NCI-H1436 treated with DMSO at 0.1 percent for 48 hours (cell line): ENCODE measurements around the gene FGF21.
"Not testable (repeated sequence)": the region's sequence is repeated elsewhere in the genome, so short reads cannot be mapped to it uniquely, and the experiment has no call there.

Experiments used
- DNase-seq: peaks from one replicate; lab custom pipeline; 2025; lab: John Stamatoyannopoulos, UW

FGF21 gene

DNA sequence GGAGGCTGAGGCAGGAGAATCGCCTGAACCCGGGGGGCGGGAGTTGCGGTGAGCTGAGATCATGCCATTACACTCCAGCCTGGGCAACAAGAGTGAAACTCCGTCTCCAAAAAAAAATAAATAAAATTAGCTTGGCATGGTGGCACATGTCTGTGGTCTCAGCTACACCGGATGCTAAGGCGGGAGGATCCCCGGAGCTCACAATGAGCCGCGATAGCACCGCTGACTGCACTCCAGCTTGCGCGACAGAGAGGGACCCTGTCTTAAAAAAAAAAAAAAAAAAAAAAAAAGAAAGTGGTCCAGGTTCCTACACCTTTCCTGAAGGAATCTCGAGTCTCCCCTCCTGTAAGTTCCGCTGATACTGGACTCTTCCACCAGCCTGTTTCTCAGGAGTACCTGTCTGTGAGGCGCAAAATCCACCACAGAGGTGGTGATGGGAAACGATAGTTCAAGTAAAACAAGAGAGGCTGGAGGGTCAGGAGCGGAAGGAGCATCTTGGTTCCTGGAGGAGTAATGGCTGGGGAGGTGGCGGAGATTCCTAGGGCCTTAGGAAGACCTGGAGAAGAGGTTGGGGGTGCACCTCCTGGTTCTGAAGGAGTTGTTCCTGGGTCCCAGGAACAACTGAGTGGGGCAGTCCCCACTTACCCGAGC lies 3.4 kb upstream of the FGF21 start:
- DNase-seq, result no peak

DNA sequence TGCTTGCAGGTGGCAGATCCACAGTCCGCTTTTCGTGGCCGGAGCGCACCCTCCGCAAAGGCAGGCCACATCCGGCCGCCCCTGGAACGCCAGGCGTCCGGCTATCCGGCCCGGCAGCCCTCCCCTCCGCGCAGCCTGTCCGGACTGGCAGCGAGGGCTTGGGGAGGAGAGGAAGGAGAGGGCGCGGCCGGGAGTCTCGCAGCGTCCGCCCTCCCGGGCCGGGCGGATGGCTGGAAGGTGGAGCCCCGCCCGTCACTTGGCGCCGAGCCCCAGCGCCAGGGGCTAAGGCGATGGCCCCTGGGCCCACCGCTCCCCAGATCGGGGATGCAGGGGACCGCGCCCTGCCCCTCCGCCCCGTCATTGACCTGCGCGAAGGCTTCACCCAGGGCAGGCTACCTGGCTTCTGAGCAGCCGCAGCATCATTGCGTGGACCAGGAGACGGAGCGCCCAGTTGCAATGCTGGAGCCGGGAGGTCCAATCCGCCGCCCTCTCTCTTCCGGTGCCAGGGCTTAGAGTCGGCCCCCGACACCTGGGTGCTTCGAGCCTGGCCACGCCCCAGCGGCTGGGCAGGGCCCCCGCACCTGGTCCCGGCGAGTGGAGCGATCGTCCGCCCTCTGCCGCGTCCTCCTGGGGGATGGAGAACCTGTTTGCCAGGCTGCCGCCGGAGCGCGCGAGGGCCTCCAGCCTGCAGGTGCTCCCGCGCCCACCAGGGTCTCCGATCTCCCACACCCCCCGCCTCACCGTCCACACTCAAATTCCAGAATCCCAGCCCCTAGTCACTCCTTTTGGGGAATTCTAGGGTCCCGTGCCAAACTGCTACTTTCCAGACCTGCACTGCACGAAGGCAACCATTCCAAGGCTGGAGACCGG lies 2.6 kb upstream of the FGF21 start, which contains the start of gene FUT1:
Gene FUT1, minus strand, starts transcription at position 146 of the 870 bp plus-strand sequence. CDS start 1,360 bp downstream, outside the sequence.
- no peak for DNase-seq

DNA sequence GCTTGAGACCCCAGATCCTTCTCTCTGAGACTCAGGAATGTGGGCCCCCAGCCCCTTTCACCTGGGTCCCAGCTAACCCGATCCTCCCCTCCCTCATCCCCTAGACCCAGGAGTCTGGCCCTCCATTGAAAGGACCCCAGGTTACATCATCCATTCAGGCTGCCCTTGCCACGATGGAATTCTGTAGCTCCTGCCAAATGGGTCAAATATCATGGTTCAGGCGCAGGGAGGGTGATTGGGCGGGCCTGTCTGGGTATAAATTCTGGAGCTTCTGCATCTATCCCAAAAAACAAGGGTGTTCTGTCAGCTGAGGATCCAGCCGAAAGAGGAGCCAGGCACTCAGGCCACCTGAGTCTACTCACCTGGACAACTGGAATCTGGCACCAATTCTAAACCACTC lies 463 bp downstream of the FGF21 start:
- DNase-seq, result no peak

DNA sequence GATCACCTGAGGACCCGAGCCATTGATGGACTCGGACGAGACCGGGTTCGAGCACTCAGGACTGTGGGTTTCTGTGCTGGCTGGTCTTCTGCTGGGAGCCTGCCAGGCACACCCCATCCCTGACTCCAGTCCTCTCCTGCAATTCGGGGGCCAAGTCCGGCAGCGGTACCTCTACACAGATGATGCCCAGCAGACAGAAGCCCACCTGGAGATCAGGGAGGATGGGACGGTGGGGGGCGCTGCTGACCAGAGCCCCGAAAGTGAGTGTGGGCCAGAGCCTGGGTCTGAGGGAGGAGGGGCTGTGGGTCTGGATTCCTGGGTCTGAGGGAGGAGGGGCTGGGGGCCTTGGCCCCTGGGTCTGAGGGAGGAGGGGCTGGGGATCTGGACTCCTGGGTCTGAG lies 888 bp downstream of the FGF21 start:
- DNase-seq, result no peak

DNA sequence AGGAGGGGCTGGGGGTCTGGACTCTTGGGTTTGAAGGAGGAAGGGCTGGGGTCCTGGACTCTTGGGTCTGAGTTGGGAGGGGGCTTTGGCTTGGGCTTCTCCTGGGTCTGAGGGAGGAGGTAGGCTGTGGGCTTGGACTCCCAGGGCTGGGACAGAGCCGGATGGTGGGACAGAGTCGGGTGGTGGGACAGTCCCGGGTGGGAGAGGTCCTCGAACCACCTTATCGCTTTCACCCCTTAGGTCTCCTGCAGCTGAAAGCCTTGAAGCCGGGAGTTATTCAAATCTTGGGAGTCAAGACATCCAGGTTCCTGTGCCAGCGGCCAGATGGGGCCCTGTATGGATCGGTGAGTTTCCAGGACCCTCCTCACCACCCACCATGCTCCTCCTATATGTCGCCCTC lies 1.4 kb downstream of the FGF21 start:
- no peak for DNase-seq

DNA sequence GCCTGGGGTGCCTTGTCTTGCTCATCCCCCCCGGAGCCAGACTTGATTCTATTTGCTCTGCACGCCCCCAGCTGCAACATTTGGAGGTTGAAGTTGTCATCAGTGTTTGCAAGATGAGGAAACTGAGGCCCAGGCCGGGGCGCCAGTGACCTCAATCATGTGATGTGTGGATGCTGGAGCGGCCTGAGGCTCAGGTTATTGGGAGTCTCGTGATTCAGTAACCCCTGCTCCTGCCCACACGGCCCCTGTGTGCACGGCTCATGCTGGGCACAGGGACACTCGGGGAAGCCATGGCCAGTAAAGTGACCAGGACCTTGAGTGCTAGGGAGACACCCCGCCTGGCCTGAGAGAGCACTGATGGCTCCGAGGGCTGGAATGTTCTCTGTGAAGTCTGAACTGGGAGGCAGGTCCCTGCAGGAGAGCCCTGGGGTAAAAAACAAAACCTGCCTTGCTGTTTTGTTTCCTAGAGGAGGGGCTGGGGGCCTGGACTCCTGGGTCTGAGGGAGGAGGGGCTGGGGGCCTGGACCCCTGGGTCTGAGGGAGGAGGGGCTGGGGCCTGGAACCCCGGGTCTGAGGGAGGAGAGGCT lies 1.9 kb downstream of the FGF21 start:
- DNase-seq, result no peak

DNA sequence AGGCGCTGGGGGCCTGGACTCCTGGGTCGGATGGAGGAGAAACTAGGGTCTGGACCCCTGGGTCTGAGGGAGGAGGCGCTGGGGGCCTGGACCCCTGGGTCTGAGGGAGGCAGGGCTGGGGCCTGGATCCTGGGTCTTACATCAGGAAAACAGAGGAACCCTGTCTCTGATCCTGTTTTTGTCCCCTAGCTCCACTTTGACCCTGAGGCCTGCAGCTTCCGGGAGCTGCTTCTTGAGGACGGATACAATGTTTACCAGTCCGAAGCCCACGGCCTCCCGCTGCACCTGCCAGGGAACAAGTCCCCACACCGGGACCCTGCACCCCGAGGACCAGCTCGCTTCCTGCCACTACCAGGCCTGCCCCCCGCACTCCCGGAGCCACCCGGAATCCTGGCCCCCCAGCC lies 2.4 kb downstream of the FGF21 start:
- DNase-seq, result no peak

DNA sequence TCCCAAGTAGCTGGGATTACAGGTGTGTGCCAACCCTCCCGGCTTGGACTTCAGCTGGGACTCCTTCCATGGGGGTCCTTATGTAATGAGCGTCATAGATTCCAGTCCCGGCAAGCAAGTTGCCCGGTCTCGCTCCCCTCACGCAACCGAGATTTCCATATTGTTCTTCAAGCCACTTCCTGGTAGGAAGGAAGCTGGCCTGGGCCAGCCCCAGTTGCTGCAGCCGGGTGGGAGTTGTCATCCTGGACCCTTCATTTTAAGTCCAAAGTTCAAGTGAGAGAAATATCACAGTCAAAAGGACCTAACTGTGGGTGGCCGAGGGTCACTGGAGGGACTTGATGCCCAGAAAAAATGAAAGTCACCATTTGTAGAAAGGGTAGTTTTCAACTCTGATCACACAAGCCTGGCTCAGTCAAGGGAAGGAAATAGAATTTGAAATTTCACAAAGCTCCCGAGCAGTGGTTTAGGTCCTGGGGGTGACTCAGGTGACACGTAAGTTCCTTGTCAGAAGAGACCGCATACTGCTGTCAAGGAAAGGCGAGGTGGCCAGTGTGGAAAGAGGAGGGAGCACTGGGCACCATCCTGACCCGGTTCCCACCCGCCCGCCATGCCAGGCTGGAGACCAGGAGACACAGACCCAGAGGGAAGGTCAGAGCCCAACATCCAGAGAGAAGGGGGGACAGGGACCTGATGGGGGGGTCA lies 5.3 kb downstream of the FGF21 start:
- DNase-seq, result no peak

DNA sequence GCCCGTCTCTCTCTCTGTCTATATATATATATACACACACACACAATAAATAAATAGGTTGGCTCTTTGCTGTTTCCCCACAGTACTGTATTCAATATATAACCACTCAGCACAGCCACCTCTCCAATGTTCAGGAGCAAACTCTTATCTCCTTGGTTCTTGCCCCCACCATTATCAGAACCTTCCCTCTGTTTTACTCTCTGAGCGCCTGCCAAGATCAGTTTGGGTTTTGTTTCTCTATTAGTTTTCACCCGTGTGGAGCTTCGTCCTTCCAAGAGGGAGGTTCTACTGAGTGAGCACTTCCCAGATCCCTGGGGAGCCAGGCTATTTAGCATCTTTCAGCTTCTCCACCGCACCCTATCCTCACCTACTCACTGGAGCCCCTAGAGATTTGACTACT lies 10.5 kb downstream of the FGF21 start:
- DNase-seq, result not testable (repeated sequence)

DNA sequence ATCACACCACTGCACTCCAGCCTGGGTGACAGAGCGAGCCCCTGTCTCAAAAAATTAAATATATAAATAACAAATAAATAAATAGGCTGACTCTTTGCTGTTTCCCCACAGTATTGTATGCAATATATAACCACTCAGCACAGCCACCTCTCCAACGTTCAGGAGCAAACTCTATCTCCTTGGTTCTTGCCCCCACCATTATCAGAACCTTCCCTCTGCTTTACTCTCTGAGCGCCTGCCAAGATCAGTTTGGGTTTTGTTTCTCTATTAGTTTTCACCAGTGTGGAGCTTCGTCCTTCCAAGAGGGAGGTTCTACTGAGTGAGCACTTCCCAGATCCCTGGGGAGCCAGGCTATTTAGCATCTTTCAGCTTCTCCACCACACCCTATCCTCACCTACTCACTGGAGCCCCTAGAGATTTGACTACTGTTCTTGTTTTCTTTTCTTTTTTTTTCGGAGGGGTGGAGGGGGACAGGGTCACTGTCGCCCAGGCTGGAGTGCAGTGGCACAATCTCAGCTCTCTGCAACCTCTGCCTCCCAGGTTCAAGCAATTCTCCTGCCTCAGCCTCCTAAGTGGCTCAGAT lies 12.9 kb downstream of the FGF21 start:
- DNase-seq, result not testable (repeated sequence)

DNA sequence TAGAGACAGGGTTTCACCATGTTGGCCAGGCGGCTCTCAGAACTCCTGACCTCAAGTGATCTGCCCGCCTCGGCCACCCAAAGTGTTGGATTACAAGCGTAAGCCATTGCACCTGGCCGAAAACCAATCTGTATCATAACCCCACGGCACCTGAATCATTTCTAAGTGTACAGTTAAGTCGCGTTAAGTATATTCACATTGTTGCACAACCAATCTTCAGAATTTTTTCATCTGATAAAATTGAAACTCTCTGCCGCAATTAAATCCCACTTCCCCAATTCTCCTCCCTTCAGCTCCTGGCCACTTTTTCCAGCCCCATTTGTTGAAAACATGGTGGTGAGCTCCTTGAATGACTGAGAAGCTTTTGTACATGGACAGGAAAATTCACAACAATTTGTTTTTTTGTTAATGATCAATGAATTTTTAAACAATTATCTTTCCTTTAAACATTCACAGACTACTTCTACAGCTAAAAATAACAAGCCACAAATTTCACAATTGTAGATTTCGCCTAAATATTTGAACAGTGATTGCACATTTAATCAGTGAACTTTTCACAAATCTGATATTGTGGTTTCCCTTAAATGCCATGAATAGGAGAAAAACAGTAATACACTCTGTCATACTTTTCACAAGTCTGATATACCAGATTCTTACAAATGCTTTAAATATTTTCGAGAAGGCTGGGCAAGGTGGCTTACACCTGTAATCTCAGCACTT lies 13.8 kb downstream of the FGF21 start:
- DNase-seq, result no peak

DNA sequence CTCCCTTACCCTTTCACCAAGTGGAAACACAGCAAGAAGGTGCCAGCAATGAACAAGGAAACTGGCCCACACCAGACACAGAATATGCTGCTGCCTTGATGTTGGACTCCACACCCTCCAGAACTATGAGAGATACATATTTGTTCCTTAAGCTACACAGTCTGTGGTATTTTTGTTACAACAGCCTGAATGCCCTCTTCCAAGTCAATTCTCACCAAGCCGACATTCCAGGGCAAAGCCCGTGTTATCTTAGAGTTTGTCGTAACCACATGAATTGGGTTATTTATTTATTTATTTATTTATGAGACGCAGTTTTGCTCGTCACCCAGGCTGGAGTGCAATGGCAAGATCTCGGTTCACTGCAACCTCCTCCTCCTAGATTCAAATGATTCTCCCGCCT lies 14.9 kb downstream of the FGF21 start:
- no peak for DNase-seq

DNA sequence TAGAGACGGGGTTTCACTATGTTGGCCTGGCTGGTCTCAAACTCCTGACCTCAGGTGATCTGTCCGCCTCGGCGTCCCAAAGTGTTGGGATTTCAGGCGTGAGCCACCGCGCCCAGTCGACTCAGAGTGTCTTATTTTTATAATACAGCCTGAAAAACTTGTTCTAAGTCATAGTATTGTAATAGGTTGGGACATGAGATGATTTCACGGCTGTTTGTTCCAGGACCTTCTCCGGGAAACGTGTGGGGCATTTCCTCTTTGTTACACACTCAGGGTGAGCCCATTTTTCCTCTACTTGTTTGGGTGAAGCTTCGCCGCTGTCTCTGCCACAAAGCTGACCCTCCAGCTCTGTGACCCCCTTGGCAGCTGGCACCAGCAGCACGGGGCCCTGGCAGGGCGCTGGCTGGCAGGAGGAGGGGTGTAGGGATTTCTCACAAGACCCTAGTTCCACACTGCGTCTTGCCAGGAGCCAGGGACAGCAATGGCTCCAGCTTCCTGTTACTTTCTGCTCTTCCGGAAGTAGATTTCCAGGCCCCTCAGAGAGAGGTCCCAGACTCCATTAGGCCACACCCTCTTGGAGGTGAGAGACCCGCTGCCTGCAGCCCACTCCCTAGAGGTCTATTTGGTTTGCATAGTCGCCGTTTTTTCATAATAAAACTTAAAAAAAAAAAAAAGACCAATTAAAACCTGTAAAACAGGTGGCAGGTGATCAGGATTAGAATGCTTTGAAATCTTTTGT lies 15.6 kb downstream of the FGF21 start:
- DNase-seq, result no peak

DNA sequence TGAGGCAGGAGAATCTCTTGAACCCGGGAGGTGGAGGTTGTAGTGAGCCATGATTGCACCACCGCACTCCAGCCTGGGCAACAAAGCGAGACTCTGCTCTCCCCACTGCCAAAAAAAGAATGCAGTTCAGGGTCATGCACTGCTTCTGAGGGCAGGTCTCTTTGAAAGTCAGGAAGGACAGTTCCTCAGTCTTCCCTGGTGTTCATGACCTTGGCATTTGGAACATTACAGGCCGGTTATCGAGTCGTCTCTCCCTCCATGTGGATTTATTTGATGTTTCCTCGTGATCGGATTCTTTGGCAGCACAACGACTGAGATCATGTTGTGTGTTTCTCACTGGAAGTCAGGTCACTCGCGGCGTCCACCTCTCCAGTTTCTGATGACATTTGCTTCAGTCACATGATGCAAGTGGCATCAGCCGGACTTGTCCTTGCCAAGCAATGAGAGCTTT lies 17.2 kb downstream of the FGF21 start:
- DNase-seq, result no peak

DNA sequence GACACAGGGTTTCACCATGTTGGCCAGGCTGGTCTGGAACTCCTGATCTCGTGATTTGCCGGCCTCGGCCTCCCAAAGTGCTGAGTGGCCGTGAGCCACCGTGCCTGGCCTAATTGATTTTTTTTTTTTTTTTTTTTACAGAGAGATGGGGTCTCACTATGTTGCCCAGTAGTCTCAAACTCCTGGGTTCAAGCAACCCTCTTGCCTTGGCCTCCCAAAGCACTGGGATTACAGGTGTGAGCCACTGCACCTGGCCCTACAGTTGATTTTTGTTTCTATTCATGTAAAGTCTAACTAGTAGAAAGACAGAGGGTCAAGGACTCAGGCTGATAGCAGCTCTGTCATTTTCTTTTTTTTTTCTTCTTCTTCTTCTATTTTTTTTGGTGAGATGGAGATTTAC lies 21.8 kb downstream of the FGF21 start:
- DNase-seq, result no peak

DNA sequence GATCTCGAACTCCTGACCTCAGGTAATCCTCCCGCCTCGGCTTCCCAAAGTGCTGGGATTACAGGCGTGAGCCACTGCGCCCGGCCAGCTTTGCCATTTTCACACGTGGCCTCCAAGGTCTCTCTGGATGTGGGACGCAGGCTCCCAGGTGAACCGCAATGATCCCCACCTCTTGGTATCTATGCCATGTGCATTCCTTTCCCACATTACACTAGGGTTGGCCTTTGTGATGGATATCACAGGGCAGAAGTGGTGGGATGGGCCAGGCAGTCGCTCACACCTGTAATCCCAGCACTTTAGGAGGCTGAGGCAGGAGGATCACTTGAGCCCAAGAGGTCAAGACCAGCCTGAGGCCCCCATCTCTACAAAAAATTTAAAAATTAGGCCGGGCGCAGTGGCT lies 22.4 kb downstream of the FGF21 start:
- no peak for DNase-seq

DNA sequence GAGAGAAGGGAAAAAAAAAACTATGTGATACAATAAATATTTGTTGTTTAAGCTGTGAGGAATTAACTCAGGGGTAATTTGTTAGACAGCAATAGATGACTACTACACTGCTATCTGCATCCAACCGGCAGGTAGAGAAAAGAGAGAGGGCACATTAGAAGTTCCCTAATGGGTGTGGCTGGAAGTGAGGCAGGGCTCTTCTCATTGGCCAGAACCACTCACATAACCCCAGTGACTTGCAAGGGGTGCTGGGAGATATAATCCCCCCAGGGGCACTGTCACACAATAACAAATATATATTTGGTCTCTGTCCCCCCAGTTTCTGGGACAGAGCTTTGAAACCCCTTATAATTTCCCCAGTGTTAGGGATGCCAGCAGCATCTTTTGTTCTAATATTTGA lies 24.3 kb downstream of the FGF21 start:
- no peak for DNase-seq

DNA sequence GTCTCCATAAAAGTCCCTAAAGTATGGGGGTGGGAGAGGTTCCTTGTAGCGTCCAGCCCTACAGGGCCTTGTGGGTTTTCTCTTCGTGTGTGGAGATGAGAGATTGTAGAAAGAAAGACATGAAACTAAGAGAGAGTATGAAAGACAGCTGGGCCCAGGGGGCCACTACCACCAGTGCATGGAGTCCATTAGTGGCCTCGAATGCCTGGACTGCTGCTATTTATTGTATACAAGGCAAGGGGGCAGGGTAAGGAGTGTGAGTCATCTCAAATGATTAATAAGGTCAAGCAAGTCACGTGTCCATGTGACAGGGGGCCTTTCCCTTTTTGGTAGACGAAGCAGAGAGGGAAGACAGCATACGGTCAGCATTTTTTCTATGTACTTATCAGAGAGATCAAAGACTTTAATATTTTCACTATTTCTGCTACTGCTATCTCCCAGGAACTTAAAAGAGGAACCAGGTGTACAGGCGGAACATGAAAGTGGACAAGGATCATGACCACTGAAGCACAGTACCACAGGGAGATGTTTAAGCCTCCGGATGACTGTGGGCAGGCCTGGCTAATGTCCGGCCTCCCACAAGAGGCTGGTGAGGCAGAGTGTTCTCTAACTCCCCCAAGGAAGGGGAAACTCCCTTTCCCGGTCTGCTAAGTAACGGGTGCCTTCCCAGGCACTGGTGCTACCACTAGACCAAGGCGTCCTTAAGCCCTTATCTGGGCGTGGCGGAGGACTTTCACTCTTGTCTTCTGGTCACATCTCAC lies 25.5 kb downstream of the FGF21 start:
- no peak for DNase-seq

DNA sequence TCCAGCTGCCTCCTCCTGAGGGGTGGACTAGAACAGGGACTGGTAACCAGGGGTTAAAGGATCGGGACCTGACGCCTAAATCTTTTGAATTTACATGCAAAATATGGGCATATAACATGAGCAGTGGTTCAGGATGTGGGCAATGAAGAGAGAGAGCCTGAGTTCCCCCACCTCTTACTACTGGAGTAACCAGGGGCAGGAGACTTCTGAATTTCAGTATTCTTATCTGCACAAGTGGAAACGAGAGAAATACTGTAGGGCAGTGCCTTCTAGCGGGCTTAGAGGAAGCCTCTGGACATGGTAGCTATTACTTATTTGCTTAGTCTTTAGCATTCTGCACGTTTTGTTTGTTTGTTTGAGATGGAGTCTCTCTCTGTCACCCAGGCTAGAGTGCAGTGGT lies 29.2 kb downstream of the FGF21 start:
- DNase-seq, result no peak

DNA sequence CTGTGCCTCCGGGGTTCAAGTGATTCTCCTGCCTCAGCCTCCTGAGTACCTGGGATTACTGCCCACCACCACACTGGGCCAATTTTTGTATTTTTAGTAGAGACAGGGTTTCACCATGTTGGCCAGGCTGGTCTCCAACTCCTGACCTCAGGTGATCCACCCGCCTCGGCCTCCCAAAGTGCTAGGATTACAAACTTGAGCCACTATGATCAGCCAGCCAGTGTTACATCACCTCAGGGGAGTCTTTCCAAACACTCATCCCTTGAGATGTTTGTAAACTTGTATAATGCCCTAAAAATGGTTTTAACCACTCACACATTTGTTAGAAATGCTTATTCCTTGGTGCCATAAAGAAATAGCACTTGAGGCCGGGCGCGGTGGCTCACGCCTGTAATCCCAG lies 31.1 kb downstream of the FGF21 start:
- not testable (repeated sequence) for DNase-seq
